ENCODE results near the gene IL18.
"Not testable (repeated sequence)": the region's sequence is repeated elsewhere in the genome, so short reads cannot be mapped to it uniquely, and the experiment has no call there.

The IL18 gene

DNA sequence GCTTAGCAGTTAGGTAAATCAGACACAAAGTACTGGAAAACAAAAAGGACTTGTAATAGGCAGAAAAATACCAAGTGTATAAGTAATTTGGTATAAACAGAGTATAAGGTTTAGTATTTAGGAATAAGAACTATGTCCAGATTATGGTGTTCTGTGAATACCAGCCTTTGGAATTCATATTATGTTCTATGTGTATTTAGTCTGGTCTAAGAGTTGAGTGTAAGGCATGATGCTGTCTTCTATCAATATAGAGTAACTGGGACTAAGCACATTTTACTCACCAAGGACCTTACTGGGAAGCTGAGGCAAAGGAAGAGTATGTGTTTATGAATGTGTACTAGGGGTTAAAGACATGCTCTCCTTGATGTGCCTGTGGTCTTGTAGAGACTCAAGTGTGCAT lies 67.7 kb downstream of the IL18 start:
- no peak for DNase-seq (ENCODE audit: low read depth)
- TF ChIP-seq CTCF (conservative IDR thresholded peaks at IDR 0.05; ENCODE audit: control insufficient read depth, insufficient read depth, low read depth, low read length) = no peak
- no peak overlapping the region for H3K4me3 ChIP-seq (ENCODE audit: control insufficient read depth, low read depth, low read length)

DNA sequence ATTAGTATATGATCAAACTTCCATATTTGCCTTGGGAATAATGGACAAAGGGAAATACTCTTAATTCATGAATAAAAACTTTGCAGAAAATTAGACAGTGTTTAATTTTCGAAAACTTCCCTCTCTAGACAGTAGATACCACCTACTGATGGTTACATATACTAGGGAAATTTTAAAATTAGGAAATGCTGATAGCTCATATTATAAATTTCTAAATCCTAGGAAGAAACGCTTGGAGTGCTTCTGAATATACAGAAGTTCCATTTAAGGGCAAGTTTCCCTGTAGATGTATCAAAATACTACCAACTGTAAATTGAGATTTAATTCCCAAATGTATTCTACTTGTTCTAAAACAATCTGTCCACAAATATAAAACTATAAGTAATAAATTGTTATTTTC lies 68.6 kb downstream of the IL18 start:
- DNase-seq (ENCODE audit: low read depth); H3K4me3 ChIP-seq (ENCODE audit: control insufficient read depth, low read depth, low read length): not testable (repeated sequence)

Data from fibroblast of mammary gland (primary cell).